IMR-90 (cell line): ENCODE measurements around the gene SIX6. TPM values are rescaled to one million over a fixed set of nuclear protein-coding genes. Genes with fewer than 3 reads are reported as not detected.

Source experiments
- ATAC-seq: fragments of 200-7000 bp; cut with Tn5 transposase; 2 replicates; pipeline ENCODE4 v1.9.1; 2020; ENCODE audit warnings: low read depth, mild to moderate bottlenecking, moderate library complexity
- BruUV-seq: library from RNA; stranded (reverse); fragments of 400-500 nt; replicated peaks from 2 replicates; lab custom pipeline; 2021; lab: Mats Ljungman, UMichigan
- CTCF ChIA-PET: fragments of 300-600 bp; formaldehyde crosslinking; extraction: SDS; loops from one replicate; lab custom pipeline; 2021; ENCODE audit warnings: antibody characterized with exemption; lab: Yijun Ruan, JAX
- POLR2A ChIA-PET: fragments of 300-600 bp; sonication (Branson Sonifier 250); formaldehyde crosslinking; loops from one replicate; lab custom pipeline; 2022; ENCODE audit warnings: antibody characterized with exemption; ENCODE audit not compliant: unreplicated experiment; lab: Charles Lee
- DNase-seq: peaks from one replicate; pipeline ENCODE4 v3.0.0; 2013
- H2AFZ ChIP-seq: replicated peaks from 2 replicates; pipeline ENCODE3; 2013; ENCODE audit warnings: low read length, mild to moderate bottlenecking; ENCODE audit not compliant: poor library complexity
- H2AK5ac ChIP-seq: 2 replicates; pipeline ENCODE4 v1.6.1; 2013; ENCODE audit warnings: low read depth, low read length, inconsistent platforms
- H2AK9ac ChIP-seq: replicated peaks from 2 replicates; pipeline ENCODE3; 2013; ENCODE audit warnings: mild to moderate bottlenecking, low read depth, low read length, moderate library complexity; ENCODE audit not compliant: poor library complexity
- H2BK120ac ChIP-seq: 2 replicates; pipeline ENCODE4 v1.6.1; 2013; ENCODE audit warnings: low read depth, low read length, inconsistent platforms
- H2BK15ac ChIP-seq: 3 replicates; pipeline ENCODE4 v1.6.1; 2013; ENCODE audit warnings: low read depth, low read length, inconsistent platforms
- H2BK20ac ChIP-seq: 2 replicates; pipeline ENCODE4 v1.6.1; 2013; ENCODE audit warnings: low read depth, mild to moderate bottlenecking, inconsistent platforms, low read length, moderate library complexity
- H2BK5ac ChIP-seq: 2 replicates; pipeline ENCODE4 v1.6.1; 2013; ENCODE audit warnings: mild to moderate bottlenecking, low read depth, low read length, inconsistent platforms; ENCODE audit not compliant: poor library complexity, severe bottlenecking
- H3K14ac ChIP-seq: replicated peaks from 2 replicates; pipeline ENCODE4 v1.6.1; 2013; ENCODE audit warnings: low read depth, low read length, inconsistent platforms
- H3K18ac ChIP-seq: 2 replicates; pipeline ENCODE4 v1.6.1; 2013; ENCODE audit warnings: low read depth, low read length, control low read depth
- H3K23ac ChIP-seq: 2 replicates; pipeline ENCODE4 v1.6.1; 2013; ENCODE audit warnings: low read depth, low read length, inconsistent platforms
- H3K27ac ChIP-seq: 2 replicates; pipeline ENCODE4 v1.5.1; 2013; ENCODE audit warnings: mild to moderate bottlenecking, control low read depth, low read length; ENCODE audit not compliant: insufficient read depth
- H3K27me3 ChIP-seq: 2 replicates; pipeline ENCODE4 v1.6.1; 2013; ENCODE audit warnings: low read length; ENCODE audit not compliant: control insufficient read depth, insufficient read depth
- H3K36me3 ChIP-seq: 2 replicates; pipeline ENCODE4 v1.6.1; 2013; ENCODE audit warnings: low read length, mixed read lengths; ENCODE audit not compliant: control insufficient read depth, insufficient read depth
- H3K4ac ChIP-seq: 2 replicates; pipeline ENCODE4 v1.6.1; 2013; ENCODE audit warnings: low read depth, low read length, inconsistent platforms
- H3K4me1 ChIP-seq: 2 replicates; pipeline ENCODE4 v1.6.1; 2013; ENCODE audit warnings: low read length, mixed read lengths; ENCODE audit not compliant: control insufficient read depth, insufficient read depth
- H3K4me2 ChIP-seq: 2 replicates; pipeline ENCODE4 v1.6.1; 2013; ENCODE audit warnings: low read depth, mild to moderate bottlenecking, control low read depth, low read length, moderate library complexity
- H3K4me3 ChIP-seq: 2 replicates; pipeline ENCODE4 v1.5.1; 2013; ENCODE audit warnings: low read depth, mild to moderate bottlenecking, control low read depth, low read length, moderate library complexity; ENCODE audit not compliant: insufficient read depth
- H3K56ac ChIP-seq: 2 replicates; pipeline ENCODE4 v1.6.1; 2013; ENCODE audit warnings: low read length, inconsistent platforms; ENCODE audit not compliant: insufficient read depth; ENCODE audit errors: extremely low read depth
- H3K79me1 ChIP-seq, 2 experiments: 2 replicates each; pipeline ENCODE4 v1.6.1; 2013; ENCODE audit warnings: low read length in 2 of 2, inconsistent platforms in 1 of 2, low read depth in 1 of 2
- H3K9ac ChIP-seq: 2 replicates; pipeline ENCODE4 v1.6.1; 2013; ENCODE audit warnings: low read depth, low read length, control low read depth
- H3K9me1 ChIP-seq: 2 replicates; pipeline ENCODE4 v1.6.1; 2013; ENCODE audit warnings: low read length, inconsistent platforms; ENCODE audit not compliant: insufficient read depth
- H3K9me3 ChIP-seq: 2 replicates; pipeline ENCODE4 v1.6.1; 2013; ENCODE audit warnings: low read length; ENCODE audit not compliant: control insufficient read depth, insufficient read depth
- H4K20me1 ChIP-seq: 2 replicates; pipeline ENCODE4 v1.6.1; 2013; ENCODE audit warnings: low read length, inconsistent platforms; ENCODE audit not compliant: insufficient read depth
- H4K5ac ChIP-seq: 2 replicates; pipeline ENCODE4 v1.6.1; 2013; ENCODE audit warnings: mild to moderate bottlenecking, low read depth, low read length, control low read depth
- H4K8ac ChIP-seq, 2 experiments: 2 replicates each; pipeline ENCODE4 v1.6.1; 2013; ENCODE audit warnings: low read depth in 2 of 2, low read length in 2 of 2, control low read depth in 1 of 2, inconsistent platforms in 1 of 2
- H4K91ac ChIP-seq: 2 replicates; pipeline ENCODE4 v1.6.1; 2013; ENCODE audit warnings: low read depth, low read length, inconsistent platforms; ENCODE audit not compliant: insufficient read depth
- BHLHE40 ChIP-seq: fragments of 150-350 bp; IDR thresholded peaks from 2 replicates; pipeline ENCODE4 v1.6.1; 2016; ENCODE audit warnings: mild to moderate bottlenecking, low read depth, low read length
- CEBPB ChIP-seq: IDR thresholded peaks from 2 replicates; pipeline ENCODE4 v1.6.1; 2012; ENCODE audit warnings: low read depth, low read length, improper control_type of control experiment
- CHD1 ChIP-seq: IDR thresholded peaks from 2 replicates; pipeline ENCODE4 v1.6.1; 2012; ENCODE audit warnings: low read depth, low read length, improper control_type of control experiment
- FOS ChIP-seq: fragments of 150-350 bp; IDR thresholded peaks from 2 replicates; pipeline ENCODE4 v1.6.1; 2016; ENCODE audit warnings: low read depth, low read length
- MAFK ChIP-seq: IDR thresholded peaks from 2 replicates; pipeline ENCODE4 v1.6.1; 2012; ENCODE audit warnings: low read depth, low read length, improper control_type of control experiment
- MAZ ChIP-seq: IDR thresholded peaks from 2 replicates; pipeline ENCODE4 v1.6.1; 2012; ENCODE audit warnings: low read depth, mild to moderate bottlenecking, low read length, improper control_type of control experiment, moderate library complexity, borderline replicate concordance
- MXI1 ChIP-seq: IDR thresholded peaks from 2 replicates; pipeline ENCODE4 v1.6.1; 2012; ENCODE audit warnings: low read depth, mild to moderate bottlenecking, low read length, moderate library complexity, borderline replicate concordance
- NFE2L2 ChIP-seq: fragments of 150-350 bp; IDR thresholded peaks from 2 replicates; pipeline ENCODE4 v1.6.1; 2016; ENCODE audit warnings: low read depth, mild to moderate bottlenecking, low read length
- POLR2A ChIP-seq: IDR thresholded peaks from 2 replicates; pipeline ENCODE4 v1.6.1; 2012; ENCODE audit warnings: mild to moderate bottlenecking, low read depth, low read length
- RAD21 ChIP-seq: IDR thresholded peaks from 2 replicates; pipeline ENCODE4 v1.6.1; 2012; ENCODE audit warnings: low read length, improper control_type of control experiment
- RCOR1 ChIP-seq: IDR thresholded peaks from 2 replicates; pipeline ENCODE4 v1.6.1; 2012; ENCODE audit warnings: mild to moderate bottlenecking, low read length, improper control_type of control experiment; ENCODE audit not compliant: insufficient replicate concordance
- RFX5 ChIP-seq: IDR thresholded peaks from 2 replicates; pipeline ENCODE4 v1.8.0; 2012; ENCODE audit warnings: low read depth, mild to moderate bottlenecking, low read length, moderate library complexity
- SMC3 ChIP-seq: fragments of 150-350 bp; IDR thresholded peaks from 2 replicates; pipeline ENCODE4 v1.6.1; 2016; ENCODE audit warnings: low read depth, mild to moderate bottlenecking, antibody characterized with exemption, low read length, moderate library complexity
- WGBS, 2 experiments: methylation state at CpG; one replicate each; pipeline versions ENCODE4 v1.1.5 to v1.1.7; 2013; ENCODE audit warnings: missing lambda C conversion rate in 2 of 2; ENCODE audit not compliant: insufficient read length in 1 of 2; ENCODE audit errors: extremely low coverage in 2 of 2; 5-methylcytosine and 5-hydroxymethylcytosine counted together
- dilution Hi-C: fragments of 300-500 bp; cut with HindIII; formaldehyde crosslinking; loops from one replicate; pipeline ENCODE4 v1.14.3; 2018; ENCODE audit warnings: low sequenced_read_pairs; ENCODE audit not compliant: unreplicated experiment
- in situ Hi-C: fragments of 300-500 bp; cut with MboI; formaldehyde crosslinking; loops from 3 replicates; pipeline ENCODE4 v1.14.3; 2019; ENCODE audit warnings: low sequenced_read_pairs, inconsistent platforms, mixed read lengths
- intact Hi-C: fragments of 100-400 bp; cut with micrococcal nuclease; formaldehyde crosslinking; loops from 2 replicates; pipeline ENCODE4 v1.10.0; 2022
- polyA plus RNA-seq, 3 experiments: library from polyadenylated mRNA; depleted of rRNA; stranded (reverse); fragments of >200 nt; gene quantifications; 2 replicates each; pipeline ENCODE4 v1.2.3, GENCODE V29; 2012; ENCODE audit warnings: low replicate concordance in 1 of 3
- total RNA-seq: library from RNA; depleted of rRNA; stranded (reverse); fragments of >200 nt; gene quantifications from 2 replicates; pipeline ENCODE4 v1.2.3, GENCODE V29; 2012
- TF ChIP-seq, protein P1 (sequence below): fragments of 150-350 bp; IDR thresholded peaks from 2 replicates; pipeline ENCODE4 v1.6.1; 2017; ENCODE audit warnings: mild to moderate bottlenecking, antibody characterized with exemption, low read length, low read depth
- TF ChIP-seq, protein P2 (sequence below): conservative IDR thresholded peaks from 2 replicates; pipeline ENCODE4 v1.5.1; 2012; ENCODE audit warnings: mild to moderate bottlenecking, low read depth, low read length, improper control_type of control experiment
- TF ChIP-seq, protein P3 (sequence below): fragments of 150-350 bp; IDR thresholded peaks from 2 replicates; pipeline ENCODE4 v1.6.1; 2016; ENCODE audit warnings: low read depth, mild to moderate bottlenecking, low read length, moderate library complexity, borderline replicate concordance

The SIX6 gene
- total and polyA plus RNA-seq, 2 of the 4 experiments (the other 2 are of a cell fraction): not detected

GRCh38 chr14:60532442-60532841 is 23.5 kb downstream of the SIX6 start:
- no peaks in the 10 kb centered on the region for H4K20me1 ChIP-seq
- H3K23ac ChIP-seq: no peak overlapping the region
- no peak overlapping the region for H3K4ac ChIP-seq
- no peak for DNase-seq
- H3K27me3 ChIP-seq: peaks cover 2% of the 10 kb centered on the region
- H3K27ac ChIP-seq: no peak overlapping the region
- no peaks in the 10 kb centered on the region for H3K36me3 ChIP-seq
- 29% methylated on average over 1 of the region's 3 CpGs; no CpG with 5 or more reads in 1 of the 2 experiments for WGBS, 2 experiments
- H2AK9ac ChIP-seq: no peak overlapping the region
- H2BK20ac ChIP-seq: no peak overlapping the region
- H3K4me3 ChIP-seq: no peak overlapping the region
- dilution Hi-C loops: no loop called here
- no peak overlapping the region for H3K14ac ChIP-seq
- no peak overlapping the region for H3K18ac ChIP-seq
- H3K56ac ChIP-seq: no peak overlapping the region
- H2AFZ ChIP-seq: no peak overlapping the region
- H2AK5ac ChIP-seq: no peak overlapping the region
- no peak overlapping the region for H4K91ac ChIP-seq
- H4K5ac ChIP-seq: no peak overlapping the region
- no TSS peak for BruUV-seq
- H4K8ac ChIP-seq: no peak overlapping the region
- H3K4me1 ChIP-seq: no peaks in the 10 kb centered on the region
- no peak overlapping the region for H3K9ac ChIP-seq
- ATAC-seq: no peak
- H3K79me1 ChIP-seq: no peaks in the 10 kb centered on the region
- no peak overlapping the region for H3K4me2 ChIP-seq
- H2BK120ac ChIP-seq: no peak overlapping the region
- POLR2A ChIA-PET: no interaction called here
- TF ChIP-seq MAFK (no peak), CHD1 (no peak), RCOR1 (no peak), BHLHE40 (no peak), POLR2A (no peak), NFE2L2 (no peak), SMC3 (no peak), CEBPB (no peak), RFX5 (no peak), FOS (no peak), MAZ (no peak), RAD21 (no peak), MXI1 (no peak)
- TF ChIP-seq, protein P1, sequence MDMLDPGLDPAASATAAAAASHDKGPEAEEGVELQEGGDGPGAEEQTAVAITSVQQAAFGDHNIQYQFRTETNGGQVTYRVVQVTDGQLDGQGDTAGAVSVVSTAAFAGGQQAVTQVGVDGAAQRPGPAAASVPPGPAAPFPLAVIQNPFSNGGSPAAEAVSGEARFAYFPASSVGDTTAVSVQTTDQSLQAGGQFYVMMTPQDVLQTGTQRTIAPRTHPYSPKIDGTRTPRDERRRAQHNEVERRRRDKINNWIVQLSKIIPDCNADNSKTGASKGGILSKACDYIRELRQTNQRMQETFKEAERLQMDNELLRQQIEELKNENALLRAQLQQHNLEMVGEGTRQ: no peak
- TF ChIP-seq, protein P2, sequence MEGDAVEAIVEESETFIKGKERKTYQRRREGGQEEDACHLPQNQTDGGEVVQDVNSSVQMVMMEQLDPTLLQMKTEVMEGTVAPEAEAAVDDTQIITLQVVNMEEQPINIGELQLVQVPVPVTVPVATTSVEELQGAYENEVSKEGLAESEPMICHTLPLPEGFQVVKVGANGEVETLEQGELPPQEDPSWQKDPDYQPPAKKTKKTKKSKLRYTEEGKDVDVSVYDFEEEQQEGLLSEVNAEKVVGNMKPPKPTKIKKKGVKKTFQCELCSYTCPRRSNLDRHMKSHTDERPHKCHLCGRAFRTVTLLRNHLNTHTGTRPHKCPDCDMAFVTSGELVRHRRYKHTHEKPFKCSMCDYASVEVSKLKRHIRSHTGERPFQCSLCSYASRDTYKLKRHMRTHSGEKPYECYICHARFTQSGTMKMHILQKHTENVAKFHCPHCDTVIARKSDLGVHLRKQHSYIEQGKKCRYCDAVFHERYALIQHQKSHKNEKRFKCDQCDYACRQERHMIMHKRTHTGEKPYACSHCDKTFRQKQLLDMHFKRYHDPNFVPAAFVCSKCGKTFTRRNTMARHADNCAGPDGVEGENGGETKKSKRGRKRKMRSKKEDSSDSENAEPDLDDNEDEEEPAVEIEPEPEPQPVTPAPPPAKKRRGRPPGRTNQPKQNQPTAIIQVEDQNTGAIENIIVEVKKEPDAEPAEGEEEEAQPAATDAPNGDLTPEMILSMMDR: no peak
- TF ChIP-seq, protein P3, sequence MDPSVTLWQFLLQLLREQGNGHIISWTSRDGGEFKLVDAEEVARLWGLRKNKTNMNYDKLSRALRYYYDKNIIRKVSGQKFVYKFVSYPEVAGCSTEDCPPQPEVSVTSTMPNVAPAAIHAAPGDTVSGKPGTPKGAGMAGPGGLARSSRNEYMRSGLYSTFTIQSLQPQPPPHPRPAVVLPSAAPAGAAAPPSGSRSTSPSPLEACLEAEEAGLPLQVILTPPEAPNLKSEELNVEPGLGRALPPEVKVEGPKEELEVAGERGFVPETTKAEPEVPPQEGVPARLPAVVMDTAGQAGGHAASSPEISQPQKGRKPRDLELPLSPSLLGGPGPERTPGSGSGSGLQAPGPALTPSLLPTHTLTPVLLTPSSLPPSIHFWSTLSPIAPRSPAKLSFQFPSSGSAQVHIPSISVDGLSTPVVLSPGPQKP: no peak
- H3K9me3 ChIP-seq: no peaks in the 10 kb centered on the region
- H2BK5ac ChIP-seq: no peak overlapping the region
- H2BK15ac ChIP-seq: no peak overlapping the region
- H3K9me1 ChIP-seq: no peaks in the 10 kb centered on the region
- intact Hi-C loops: no loop called here
- in situ Hi-C loops: no loop called here
- CTCF ChIA-PET: interaction anchor here (1.1 kb wide), 1 partner anchor 16 kb away, joined by 3 read pairs; no protein-coding TSS in a partner anchor
